Activated CD8-positive, alpha-beta memory T cell treated with anti-CD3 and anti-CD28 coated beads, Interleukin-2, amount 50 U/mL, for 1 hour (primary cell): Measurements from ENCODE around the gene ERVH48-1.
"Not testable (repeated sequence)": the region's sequence is repeated elsewhere in the genome, so short reads cannot be mapped to it uniquely, and the experiment has no call there.

Experiments used
- DNase-seq: peaks from one replicate; pipeline ENCODE4 v3.0.0-alpha.2; 2020; ENCODE audit errors: extremely low read depth

Gene ERVH48-1

GRCh38 chr21:42925114-42925926 lies at the start of gene ERVH48-1:
Gene ERVH48-1, minus strand, starts transcription at chr21:42925630. Its CDS starts 6,624 bp downstream, at chr21:42919006.
- DNase-seq, result no peak

DNA sequence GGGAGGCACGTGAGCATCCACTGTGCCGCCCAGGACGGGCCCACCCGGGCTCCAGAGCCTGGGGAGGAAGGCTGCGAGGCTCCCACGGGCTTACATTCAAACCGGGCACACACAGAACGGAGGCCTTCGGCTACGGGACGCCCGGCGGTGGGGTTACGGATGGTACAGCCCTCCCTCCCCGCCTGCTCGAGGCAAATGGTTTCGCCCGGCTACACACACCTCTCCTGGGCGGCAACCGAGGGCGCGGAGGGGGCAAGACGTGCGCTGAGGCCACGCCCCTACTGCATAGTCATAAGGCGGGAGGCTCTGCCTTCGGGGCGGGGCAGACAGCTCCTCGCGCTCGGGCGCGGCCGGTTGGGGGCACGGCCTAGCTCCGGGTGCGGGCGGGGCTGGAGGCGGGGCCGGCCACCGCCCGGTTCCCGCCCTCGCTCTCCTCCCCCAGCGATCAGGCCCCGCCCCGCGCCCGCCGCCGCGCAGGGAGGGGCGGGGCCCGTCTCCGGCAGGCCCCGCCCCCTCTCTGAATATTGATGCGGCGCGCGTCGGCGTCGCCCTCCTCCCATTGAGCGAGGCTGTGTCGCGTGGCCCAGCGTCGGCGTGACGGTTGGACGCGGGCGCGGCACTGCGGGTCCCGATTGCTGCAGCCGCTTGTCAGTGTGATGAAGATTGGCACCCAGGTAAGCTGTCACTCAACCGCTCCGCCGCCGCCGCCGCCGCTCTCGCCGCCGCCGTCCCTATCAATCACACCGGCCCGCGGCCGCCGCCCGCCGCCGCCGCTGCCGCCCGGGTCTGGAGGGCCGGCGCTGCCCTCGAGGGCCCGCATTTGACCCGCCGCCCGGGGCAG lies 48.8 kb upstream of the ERVH48-1 start, which contains the start of gene PKNOX1:
TSS of gene PKNOX1 (plus strand) at position 572 of the 841 bp plus-strand sequence. CDS start 29,820 bp downstream, outside the sequence.
- DNase-seq, result peak; percentile 97

DNA sequence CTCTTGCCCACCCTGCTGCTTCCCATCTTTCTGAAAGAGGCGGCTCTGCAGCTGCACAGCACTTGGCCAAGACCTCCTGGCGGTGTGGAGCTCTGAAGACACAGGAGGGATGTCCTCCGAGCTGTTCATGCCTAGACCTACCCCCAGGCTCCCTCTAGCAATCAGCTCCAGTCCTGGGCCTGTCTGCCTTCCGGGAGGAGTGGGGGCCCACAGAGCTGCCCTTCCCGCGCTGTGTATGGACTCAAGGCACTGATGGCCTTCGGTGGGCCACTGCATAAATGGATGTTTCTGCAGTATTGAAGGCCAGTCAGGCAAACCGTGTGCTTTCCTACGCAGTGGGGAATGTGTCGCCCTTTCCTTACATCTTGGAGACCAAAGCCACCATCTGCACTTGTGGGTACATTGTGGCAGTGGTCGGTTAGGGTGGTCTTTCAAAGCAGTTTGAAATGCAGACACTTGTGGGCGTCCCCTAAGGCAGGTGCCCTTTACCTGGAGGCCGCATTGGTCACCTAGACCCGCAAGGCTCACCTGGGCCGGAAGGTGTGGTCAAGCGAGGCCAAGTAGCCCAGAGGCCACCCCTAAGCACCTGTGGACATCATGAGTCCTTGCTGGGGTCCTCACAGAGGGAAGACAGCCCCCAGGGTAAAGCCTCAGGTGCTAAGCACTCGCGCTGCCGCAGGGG lies 48.0 kb upstream of the ERVH48-1 start:
- no peak for DNase-seq

DNA sequence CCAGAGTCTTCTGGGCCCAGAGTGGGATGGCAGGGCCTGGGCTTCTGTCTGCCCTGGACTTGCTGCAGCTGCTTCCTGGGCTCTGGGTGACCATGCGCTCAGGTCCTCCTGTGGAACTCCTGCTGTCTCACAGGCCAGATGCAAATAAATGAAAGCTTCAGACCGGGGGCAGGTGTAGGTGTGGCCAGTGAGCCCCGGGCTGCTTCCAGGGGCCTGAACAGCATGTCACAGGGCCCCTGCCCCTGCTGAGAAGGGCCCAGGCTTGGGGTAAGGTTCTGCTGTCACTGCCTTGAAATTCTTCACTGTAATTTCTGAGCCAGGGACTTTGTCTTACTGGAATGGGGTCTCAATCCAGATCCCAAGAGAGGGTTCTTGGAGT lies 46.5 kb upstream of the ERVH48-1 start:
- no peak for DNase-seq

DNA sequence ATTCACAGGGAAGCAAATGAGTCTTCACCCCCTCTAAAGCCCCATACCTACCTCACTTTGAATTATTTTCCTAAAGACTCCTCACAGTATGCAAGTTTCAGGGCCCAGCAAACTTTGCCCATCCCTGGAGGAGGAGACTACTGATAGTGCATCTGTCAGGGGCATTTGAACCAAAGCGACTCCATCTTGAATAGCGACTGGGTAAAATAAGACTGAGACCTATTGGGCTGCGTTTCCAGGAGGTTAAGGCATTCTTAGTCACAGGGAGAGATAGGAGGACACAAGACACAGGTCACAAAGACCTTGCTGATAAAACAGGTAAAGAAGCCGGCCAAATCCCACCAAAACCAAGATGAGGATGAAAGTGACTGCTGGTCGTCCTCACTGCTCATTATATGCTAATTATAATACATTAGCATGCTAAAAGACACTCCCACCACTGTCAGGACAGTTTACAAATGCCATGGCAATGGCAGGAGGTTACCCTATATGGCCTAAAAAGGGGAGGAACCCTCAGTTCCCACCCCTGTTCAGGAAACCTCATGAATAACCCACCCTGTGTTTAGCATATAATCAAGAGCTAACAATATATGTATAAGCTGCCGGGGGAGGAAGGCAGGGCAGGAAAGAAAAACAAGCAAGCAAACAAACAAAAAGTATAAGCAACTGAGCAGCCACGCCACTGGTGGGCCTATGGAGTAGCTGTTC lies 45.7 kb upstream of the ERVH48-1 start:
- no peak for DNase-seq

DNA sequence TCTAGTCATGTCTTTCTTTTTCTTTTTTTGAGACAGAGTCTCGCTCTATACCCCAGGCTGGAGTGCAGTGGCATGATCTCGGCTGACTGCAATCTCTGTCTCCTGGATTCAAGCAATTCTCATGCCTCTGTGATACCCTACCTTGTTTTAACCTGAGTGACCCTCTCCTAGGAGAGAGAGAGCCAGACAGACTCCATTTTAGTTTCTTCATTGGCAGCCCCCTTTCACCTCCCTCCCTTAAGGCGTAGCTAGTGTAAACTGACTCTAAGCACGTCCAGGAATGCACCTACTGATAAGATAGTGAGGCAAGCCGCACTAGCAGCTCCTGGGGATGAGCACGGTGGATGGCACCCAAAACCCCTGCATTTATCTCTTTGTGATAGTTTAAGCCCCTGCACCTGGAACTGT lies 43.8 kb upstream of the ERVH48-1 start:
- no peak for DNase-seq

GRCh38 chr21:42967616-42968015 lies 42.2 kb upstream of the ERVH48-1 start:
- DNase-seq, result not testable (repeated sequence)

GRCh38 chr21:42965211-42965560 lies 39.8 kb upstream of the ERVH48-1 start:
- no peak for DNase-seq

DNA sequence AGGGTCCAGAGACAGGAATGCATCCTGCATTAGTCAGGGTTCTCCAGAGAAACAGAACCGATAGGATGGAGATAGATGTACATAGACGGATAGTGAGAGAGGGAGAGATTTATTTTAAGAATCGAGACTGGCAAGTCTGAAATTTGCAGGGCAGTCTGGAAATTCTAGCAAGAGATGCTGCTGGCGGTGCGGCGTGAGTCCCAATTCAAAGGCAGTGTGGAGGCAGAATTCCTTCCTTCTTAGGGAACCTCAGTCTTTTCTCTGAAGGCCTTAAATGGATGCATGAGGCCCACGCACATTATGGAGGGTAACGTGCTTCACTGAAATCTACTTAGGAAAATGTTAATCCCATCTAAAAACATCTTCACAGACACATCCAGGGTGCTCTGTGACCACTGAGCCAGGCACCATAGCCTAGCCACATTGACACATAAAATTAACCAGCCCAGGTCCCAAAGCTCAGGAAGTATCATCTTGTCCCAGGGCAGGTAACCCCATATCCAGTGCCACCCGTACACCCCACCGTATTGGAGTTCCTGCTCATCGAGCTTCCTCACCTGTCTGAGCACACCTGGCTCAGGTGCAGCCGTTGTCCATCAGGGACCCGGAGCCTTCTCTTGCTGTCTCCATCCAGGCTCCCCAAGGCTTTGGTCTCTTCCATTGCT lies 39.2 kb upstream of the ERVH48-1 start:
- DNase-seq, result no peak

DNA sequence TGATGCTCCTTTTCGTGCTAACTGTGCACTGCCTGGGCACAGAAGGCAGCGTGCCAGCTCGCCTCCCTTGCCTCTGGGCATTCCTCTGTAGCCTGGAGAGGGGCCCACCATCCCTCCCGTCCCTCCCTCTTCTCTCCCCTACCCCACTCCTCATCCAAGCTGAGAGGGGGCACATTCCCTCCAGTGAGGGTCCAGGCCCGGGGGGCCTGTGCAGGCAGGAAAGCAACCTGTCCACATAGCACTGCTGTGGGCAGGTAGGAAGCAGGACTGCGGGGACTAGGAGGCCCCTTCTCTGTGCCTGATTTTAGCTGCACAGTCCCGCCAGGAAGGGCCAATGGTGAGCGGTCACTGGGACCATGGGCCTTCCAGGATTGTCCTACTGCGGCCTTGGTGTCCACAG lies 38.7 kb upstream of the ERVH48-1 start:
- no peak for DNase-seq

DNA sequence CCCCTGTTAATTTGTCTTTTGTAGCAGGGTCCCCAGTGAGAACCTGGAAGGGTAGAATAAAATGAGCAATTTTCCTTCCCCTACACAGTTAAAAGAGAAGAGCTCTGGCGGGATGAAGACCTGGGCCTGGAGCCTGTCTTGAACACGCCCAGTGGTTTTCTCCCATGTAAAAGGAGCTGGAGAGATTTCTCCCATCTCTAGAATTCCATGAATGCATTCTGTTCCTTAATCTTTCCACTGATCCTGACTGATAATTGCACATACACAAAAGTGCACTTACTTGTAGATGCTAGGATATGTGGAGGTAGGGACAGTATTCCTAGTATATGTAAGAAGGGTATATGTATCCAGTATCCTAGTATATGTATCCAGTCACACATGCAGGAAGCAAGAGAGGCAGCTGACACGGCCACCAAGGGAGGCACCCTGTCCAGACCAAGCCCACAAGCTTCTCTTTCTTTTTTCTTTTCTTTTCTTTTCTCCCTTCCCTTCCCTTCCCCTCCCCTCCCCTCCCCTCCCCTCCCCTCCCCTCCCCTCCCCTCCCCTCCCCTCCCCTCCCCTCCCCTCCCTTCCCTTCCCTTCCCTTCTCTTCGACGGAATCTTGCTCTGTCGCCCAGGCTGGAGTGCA lies 37.1 kb upstream of the ERVH48-1 start:
- DNase-seq, result no peak

- no peak for DNase-seq
These were observed 34.3 kb upstream of the ERVH48-1 start for GRCh38 chr21:42959728-42960127.

GRCh38 chr21:42958122-42958521 lies 32.7 kb upstream of the ERVH48-1 start:
- not testable (repeated sequence) for DNase-seq

- DNase-seq, result no peak
These were observed 31.6 kb upstream of the ERVH48-1 start for GRCh38 chr21:42956824-42957630.

DNA sequence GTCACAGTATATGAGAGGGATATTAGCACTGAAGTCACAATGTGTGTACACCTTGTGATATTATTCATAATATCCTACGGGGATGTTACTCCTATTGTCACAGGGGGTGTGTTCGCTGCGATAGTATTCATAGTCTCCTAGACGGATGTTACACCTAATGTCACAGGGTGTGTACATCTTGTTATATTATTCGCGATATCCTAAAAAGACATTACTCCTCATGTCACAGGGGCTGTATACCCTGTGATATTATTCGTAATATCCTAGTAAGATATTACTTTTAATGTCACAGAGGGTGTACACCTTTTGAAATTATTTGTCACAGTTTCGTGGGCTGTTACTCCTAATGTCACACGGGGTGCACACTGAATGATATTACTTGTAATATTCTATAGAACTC lies 25.8 kb upstream of the ERVH48-1 start:
- DNase-seq, result not testable (repeated sequence)

GRCh38 chr21:42949094-42949755 lies 23.8 kb upstream of the ERVH48-1 start:
- not testable (repeated sequence) for DNase-seq

GRCh38 chr21:42942244-42942643 lies 16.8 kb upstream of the ERVH48-1 start:
- no peak for DNase-seq

DNA sequence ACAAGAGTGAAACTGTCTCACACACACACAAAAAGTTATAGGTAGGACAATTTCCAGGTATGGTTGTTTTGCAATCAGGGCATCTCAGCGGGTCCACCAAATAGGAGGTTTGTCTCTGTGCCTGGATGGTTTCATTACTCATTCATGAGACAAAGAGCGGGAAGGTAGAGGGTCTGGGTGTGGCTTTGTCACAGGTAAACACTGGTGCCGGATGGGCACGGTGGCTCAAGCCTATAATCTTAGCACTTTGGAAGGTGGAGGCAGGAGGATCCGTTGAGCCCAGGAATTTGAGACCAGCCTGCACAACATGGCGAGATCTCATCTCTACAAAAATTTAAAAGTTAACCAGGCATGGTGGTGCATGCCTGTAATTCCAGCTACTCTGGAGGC lies 16.3 kb upstream of the ERVH48-1 start:
- DNase-seq, result no peak
